NCI-H187 (cell line): Measurements from ENCODE around the gene CNTNAP1.

Experiments used
- DNase-seq, 2 experiments: peaks; one replicate each; lab custom pipeline; 2025; lab: John Stamatoyannopoulos, UW

The CNTNAP1 gene

GRCh38 chr17:42685831-42686230 is 3.5 kb downstream of the CNTNAP1 start:
- no peak for DNase-seq

DNA sequence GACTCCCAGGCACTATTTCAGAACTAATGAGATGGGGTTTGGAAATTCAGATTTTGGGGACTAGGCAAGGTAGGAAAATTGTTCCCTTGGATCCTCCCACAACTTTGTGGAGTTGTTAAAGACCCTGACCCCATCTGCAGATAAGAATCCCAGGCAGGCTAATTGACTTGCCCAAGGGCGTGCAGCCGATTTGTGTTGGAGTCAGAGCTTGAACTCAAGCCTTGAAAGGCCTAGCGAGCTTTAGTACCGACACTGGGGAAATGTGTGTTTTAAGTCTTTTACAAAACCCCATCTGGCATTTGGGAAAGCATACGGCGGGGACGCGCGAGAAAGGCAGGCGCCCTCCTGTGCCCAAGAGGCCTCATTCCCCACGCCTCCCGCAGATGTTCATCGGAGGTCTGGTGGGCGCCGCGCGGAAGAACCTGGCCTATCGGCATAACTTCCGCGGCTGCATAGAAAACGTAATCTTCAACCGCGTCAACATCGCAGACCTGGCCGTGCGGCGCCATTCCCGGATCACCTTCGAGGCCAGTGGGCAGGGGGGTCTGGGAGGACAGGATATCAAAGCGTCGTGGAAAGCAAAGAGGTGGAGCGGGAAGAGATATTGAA is 4.3 kb downstream of the CNTNAP1 start:
- DNase-seq: no peak

DNA sequence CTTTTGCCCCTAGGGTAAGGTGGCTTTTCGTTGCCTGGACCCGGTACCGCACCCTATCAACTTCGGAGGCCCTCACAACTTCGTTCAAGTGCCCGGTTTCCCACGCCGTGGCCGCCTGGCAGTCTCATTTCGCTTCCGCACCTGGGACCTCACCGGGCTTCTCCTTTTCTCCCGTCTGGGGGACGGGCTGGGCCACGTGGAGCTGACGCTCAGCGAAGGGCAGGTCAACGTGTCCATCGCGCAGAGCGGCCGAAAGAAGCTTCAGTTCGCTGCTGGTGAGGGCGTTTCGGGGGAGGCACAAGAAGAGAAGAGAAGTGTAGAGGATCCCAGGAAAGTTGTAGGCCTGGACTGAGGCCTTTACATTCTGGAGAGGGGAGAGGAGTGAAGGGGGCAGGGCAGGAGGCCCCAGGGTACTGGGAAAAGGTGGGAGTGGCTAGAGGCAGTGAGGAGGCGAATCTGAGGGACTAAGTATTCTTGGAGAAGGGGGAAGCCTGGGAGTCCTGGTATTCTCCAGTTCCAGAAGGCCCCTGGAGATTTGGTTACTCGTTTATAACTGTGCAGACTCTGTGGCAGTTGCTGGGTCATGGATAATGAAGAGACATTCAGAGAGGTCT is 5.5 kb downstream of the CNTNAP1 start:
- no peak for DNase-seq

DNA sequence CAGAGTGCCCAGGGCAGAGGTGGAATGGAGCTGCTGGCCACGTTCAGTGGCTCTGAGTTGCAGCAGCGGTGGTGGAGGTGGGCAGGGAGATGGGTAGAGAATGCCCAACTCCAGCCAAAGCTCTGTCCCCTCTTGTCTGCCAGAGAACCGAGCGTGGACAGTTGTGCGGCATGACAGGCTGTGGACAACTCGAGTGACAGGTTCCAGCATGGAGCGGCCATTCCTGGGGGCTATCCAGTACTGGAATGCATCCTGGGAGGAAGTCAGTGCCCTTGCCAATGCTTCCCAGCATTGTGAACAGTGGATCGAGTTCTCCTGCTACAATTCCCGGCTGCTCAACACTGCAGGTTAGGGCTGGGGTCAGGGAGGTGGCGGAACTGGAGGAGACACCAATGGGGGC is 8.3 kb downstream of the CNTNAP1 start:
- no peak for DNase-seq

GRCh38 chr17:42691021-42691545 is 8.8 kb downstream of the CNTNAP1 start:
- no peak for DNase-seq

- no peak for DNase-seq
These were observed 10.2 kb downstream of the CNTNAP1 start for GRCh38 chr17:42692489-42692888.

GRCh38 chr17:42694524-42694923 is 12.2 kb downstream of the CNTNAP1 start:
- no peak for DNase-seq

DNA sequence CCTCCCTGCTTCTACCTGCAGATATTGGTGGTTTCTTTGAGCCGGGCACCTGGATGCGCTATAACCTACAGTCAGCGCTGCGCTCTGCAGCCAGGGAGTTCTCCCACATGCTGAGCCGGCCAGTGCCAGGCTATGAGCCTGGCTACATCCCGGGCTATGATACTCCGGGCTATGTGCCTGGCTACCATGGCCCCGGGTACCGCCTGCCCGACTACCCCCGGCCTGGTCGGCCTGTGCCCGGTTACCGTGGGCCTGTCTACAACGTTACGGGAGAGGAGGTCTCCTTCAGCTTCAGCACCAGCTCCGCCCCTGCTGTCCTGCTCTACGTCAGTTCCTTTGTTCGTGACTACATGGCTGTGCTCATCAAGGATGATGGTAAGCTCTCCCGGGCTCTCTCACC is 13.2 kb downstream of the CNTNAP1 start:
- DNase-seq: no peak

- DNase-seq: no peak
These were observed 14.9 kb downstream of the CNTNAP1 start for GRCh38 chr17:42697108-42697811.

GRCh38 chr17:42698736-42699414 is 16.5 kb downstream of the CNTNAP1 start:
- DNase-seq: peak in 1 of 2 experiments; percentile 24

DNA sequence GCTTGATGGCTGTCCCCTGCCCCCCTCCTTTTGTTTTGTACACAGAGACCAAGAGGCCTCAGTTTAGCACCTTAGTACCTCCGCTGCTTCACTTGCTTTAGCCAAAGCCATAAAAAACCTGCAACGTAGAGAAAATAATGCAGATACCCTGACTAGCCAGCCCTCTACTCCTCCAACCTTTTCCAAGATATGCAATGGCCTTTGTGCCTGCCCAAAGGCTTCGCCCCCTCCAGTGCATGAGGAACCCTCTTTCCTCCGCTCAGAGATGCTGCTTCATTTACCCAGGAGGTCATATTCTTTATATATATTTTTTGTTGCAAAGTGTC is 17.0 kb downstream of the CNTNAP1 start:
- DNase-seq: no peak

- no peak for DNase-seq
These were observed 18.4 kb downstream of the CNTNAP1 start for GRCh38 chr17:42700586-42701289.

DNA sequence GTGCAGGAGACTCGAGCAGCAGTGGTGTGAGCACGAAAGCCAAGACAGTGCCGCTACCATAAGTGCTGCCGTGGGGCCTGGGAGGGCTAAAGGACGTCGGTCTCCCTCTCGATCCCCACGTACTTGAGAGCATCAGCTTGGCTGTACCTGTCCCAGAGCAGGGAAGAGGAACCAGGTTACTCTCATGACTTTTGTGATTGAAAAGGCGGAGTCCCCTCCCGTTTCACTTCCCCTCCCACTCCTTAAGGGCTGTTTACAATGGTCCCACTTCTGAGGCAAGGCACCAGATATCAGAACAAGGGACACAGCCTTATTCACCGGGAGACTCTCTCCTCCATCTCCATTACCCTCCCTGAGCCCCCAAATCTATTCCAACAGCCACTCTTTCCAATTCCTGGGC is 20.1 kb downstream of the CNTNAP1 start:
- no peak for DNase-seq

DNA sequence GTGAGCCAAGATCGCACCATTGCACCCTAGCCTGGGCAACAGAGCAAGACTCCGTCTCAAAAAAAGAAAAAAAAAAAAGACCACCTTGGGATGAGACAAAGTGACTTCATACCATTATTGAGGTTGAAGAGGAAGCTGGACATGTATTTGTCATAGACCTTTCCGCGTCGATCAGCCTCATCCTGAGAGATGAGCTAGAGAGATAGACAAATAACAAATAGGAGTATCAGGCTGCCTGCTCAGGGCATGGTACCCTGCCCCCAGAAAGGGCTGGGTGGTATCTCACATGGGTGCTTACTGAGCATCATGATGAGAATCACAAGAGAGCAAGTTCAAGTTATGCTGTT is 22.1 kb downstream of the CNTNAP1 start:
- DNase-seq: no peak

DNA sequence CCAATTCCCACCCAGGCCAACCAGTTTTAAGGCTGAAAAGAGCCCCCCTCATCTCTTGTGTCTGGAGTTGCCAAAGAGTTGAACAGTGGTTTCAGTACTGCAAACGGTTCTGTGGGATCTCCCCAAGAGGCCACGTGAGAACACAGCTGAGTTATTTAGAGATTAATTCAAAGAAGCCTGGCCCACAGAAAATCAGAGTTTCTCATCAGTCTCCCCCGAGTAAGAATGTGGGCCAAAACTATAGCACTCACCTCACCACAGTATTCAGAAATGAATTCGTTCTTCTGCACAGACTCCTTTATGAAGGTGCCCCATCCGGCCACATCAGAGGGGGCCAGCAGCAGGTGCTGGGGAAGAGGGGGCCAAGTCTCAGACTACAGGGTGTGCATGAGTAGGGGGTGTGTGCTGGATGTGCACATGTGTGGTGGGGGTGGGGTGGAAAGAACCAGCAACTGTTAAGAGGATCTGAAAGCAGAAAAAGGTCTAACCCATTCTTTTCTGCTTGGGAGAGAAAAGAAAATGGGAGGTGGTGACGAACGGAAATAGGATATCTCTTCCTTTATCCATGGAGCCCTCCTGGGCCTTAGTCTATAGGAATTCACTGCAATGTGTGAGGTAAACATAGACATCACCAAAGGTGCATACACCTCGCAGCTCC is 22.6 kb downstream of the CNTNAP1 start:
- DNase-seq: no peak

DNA sequence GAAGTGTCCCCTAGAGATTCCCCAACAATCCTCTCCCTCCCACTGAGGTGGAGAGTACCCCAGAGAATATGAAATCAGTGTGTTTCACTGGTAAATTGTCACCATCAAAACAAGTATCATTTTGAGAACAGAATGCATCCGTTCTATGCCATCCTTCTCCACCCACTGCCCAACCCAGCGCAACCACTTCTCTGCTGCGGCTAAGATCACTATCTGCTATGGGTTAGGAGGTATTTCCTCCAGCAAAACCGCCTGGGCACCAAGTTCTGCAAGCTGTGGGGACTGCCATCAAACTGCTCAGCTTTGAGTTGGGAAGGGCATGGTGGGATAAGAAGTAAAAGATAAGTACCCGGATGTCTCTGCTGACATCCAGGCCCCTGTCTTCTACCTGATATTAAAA is 24.4 kb downstream of the CNTNAP1 start:
- DNase-seq: no peak

DNA sequence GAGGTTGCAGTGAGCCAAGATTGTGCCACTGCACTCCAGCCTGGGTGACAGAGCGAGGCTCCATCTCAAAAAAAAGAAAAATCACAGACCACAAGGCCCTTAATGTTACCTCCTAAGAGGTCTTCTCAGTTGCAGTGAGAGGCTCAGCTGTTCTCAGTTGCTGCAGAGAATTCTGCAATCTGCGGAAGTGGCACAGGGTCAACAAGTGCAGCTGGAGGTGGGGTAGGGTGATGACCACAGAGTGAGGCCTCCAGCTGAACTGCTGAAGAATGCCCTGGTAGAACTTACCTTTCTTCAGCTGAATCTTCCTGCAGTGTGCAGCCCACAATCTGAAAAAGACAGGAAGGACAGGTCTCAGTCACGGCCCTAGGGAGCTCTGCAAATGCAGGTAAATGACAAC is 26.3 kb downstream of the CNTNAP1 start:
- DNase-seq: no peak

DNA sequence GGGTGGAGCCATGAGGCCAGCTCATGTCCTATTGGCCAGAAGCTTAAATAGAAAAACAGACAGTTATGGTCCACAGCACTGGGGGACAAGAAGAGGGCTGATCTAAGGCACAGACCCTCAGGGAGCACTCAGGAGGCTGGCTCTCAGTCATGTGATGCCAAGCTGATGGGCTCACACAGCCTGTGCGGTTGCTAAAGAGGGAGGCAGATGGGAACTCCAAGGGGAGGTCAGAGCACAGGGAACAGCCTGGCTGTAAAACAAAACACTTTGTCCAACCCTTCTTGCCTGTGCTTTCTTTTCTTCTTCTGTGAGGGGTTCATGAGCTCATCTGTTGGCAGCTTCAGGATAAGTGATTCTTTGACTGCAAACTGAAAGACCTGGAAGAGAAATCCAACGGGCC is 27.2 kb downstream of the CNTNAP1 start:
- DNase-seq: no peak

- DNase-seq: peak in 1 of 2 experiments; percentile 8
These were observed 38.8 kb downstream of the CNTNAP1 start for GRCh38 chr17:42720996-42721583.

DNA sequence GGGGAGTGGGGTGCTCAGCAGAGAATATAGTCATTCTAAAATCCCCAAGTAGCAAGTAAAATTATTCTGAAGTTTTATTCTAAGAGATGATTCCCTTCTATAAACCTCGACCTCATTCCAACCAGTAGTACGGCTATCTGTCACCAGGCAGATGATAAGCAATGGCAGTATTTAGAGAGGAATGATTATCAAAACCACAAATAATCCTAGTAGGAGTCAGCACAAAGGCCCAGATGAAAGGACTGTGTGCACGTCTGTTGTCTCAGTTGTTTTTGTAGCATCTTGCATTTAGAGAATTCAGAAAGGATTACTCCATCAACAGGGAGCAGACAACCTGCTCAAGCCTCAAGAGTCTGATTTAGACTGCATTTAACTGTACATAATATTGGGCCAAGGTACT is 41.3 kb downstream of the CNTNAP1 start:
- DNase-seq: no peak

DNA sequence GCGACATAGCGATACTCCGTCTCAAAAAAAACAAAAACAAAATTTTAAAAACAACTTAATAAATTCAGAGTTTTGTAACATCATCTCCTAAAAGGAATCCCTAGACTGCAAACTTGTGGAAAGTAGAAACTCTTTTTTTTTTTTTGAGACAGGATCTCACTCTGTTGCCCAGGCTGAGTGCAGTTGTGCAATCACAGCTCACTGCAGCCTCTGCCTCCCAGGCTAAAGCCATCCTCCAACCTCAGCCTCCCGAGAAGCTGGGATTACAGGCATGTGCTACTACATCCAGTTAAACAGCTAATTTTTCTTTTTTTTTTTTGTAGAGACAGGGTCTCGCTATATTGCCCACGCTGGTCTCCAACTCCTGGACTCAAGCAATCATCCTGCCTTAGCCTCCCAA is 42.8 kb downstream of the CNTNAP1 start:
- no peak for DNase-seq
